ENCODE measurements around the gene TTC23L.

GRCh38 chr5:34900652-34901051, 61.7 kb downstream of the TTC23L start:
- TF ChIP-seq CTCF (IDR thresholded peaks at IDR 0.05) (no peak), POLR2A (IDR thresholded peaks at IDR 0.05) (no peak), POLR2AphosphoS5 (IDR thresholded peaks at IDR 0.05) (no peak)

All from prostate gland (tissue), 2 donors.